HCT116 (cell line): ENCODE results near the gene LDHAL6B. TPM values are rescaled to one million over a fixed set of nuclear protein-coding genes. Genes with fewer than 3 reads are reported as not detected.

ENCODE experiments used
- ATAC-seq: fragments of 200-7000 bp; cut with Tn5 transposase; 2 replicates; pipeline ENCODE4 v1.9.1; 2020; ENCODE audit warnings: mild to moderate bottlenecking, moderate library complexity
- BruUV-seq: library from RNA; stranded (reverse); fragments of 400-500 nt; replicated peaks from 2 replicates; lab custom pipeline; 2021; lab: Mats Ljungman, UMichigan
- CTCF ChIA-PET: fragments of 300-600 bp; sonication (Branson Sonifier 250); formaldehyde crosslinking; loops from one replicate; lab custom pipeline; 2021; ENCODE audit warnings: antibody characterized with exemption; lab: Charles Lee
- POLR2A ChIA-PET: fragments of 300-600, 350-600 bp; sonication (Branson Sonifier 250); formaldehyde crosslinking; loops from one replicate; lab custom pipeline; 2021; ENCODE audit warnings: antibody characterized with exemption; lab: Charles Lee
- RAD21 ChIA-PET, 2 experiments: fragments of 300-600 bp; sonication (Branson Sonifier 250); formaldehyde crosslinking; loops; one replicate each; lab custom pipeline; 2023; ENCODE audit warnings: low total read pairs in 2 of 2; ENCODE audit not compliant: uncharacterized antibody in 2 of 2, unreplicated experiment in 2 of 2, low non-redundant PET in 1 of 2; lab: Charles Lee
- DNase-seq: peaks from one replicate; pipeline ENCODE4 v3.0.0-alpha.2; 2010; ENCODE audit warnings: low read depth, low spot score
- H2AFZ ChIP-seq: fragments of 200-600 bp; shearing (Covaris generic), sonication (generic); 2 replicates; pipeline ENCODE4 v1.6.1; 2017; ENCODE audit warnings: low read depth, mixed run types, mixed read lengths, antibody characterized with exemption, low read length; ENCODE audit not compliant: poor library complexity, severe bottlenecking
- H3K27ac ChIP-seq: 2 replicates; pipeline ENCODE4 v1.5.1; 2012; ENCODE audit warnings: low read depth, low read length
- H3K27me3 ChIP-seq: fragments of 200-600 bp; sonication (generic); 2 replicates; pipeline ENCODE4 v1.6.1; 2016; ENCODE audit warnings: mixed run types, low read length, mixed read lengths; ENCODE audit not compliant: insufficient read depth
- H3K36me3 ChIP-seq, 2 experiments: fragments of 200-500 bp in 1 of 2; fragments of 200-600 bp in 1 of 2; sonication (Bioruptor generic) in 1 of 2; sonication (generic) in 1 of 2; 2 replicates each; pipeline versions ENCODE4 v1.5.1 to v1.6.1; 2014 to 2016; ENCODE audit warnings: low read length in 2 of 2, inconsistent platforms in 1 of 2, mixed read lengths in 1 of 2, mixed run types in 1 of 2; ENCODE audit not compliant: insufficient read depth in 2 of 2, control insufficient read depth in 1 of 2
- H3K4me1 ChIP-seq, 2 experiments: fragments of 200-600 bp in 1 of 2; sonication (generic) in 1 of 2; 2 replicates each; pipeline versions ENCODE4 v1.5.1 to v1.6.1; 2012 to 2017; ENCODE audit warnings: low read length in 2 of 2, inconsistent platforms in 1 of 2, mild to moderate bottlenecking in 1 of 2, mixed read lengths in 1 of 2, mixed run types in 1 of 2, moderate library complexity in 1 of 2; ENCODE audit not compliant: insufficient read depth in 2 of 2, control insufficient read depth in 1 of 2
- H3K4me2 ChIP-seq: fragments of 200-600 bp; sonication (generic); 2 replicates; pipeline ENCODE4 v1.6.1; 2017; ENCODE audit warnings: mixed run types, low read length, mixed read lengths
- H3K4me3 ChIP-seq, 2 experiments: fragments of 200-600 bp in 1 of 2; sonication (generic) in 1 of 2; replicated peaks in 1 of 2; 2 replicates each; pipeline ENCODE4 v1.5.1; 2011 to 2016; ENCODE audit warnings: low read length in 2 of 2, control low read depth in 1 of 2, low read depth in 1 of 2, mild to moderate bottlenecking in 1 of 2, mixed read lengths in 1 of 2, mixed run types in 1 of 2
- H3K79me2 ChIP-seq: fragments of 200-600 bp; sonication (generic); 2 replicates; pipeline ENCODE4 v1.6.1; 2017; ENCODE audit warnings: mild to moderate bottlenecking, mixed run types, low read length, moderate library complexity, mixed read lengths; ENCODE audit not compliant: insufficient read depth
- H3K9ac ChIP-seq: fragments of 200-600 bp; sonication (generic); 2 replicates; pipeline ENCODE4 v1.6.1; 2016; ENCODE audit warnings: low read length, mixed read lengths
- H3K9me2 ChIP-seq: fragments of 200-600 bp; sonication (generic), shearing (Covaris generic); 2 replicates; pipeline ENCODE4 v1.6.1; 2017; ENCODE audit warnings: mixed run types, mild to moderate bottlenecking, moderate library complexity; ENCODE audit not compliant: insufficient read depth
- H3K9me3 ChIP-seq, 2 experiments: fragments of 200-500 bp in 1 of 2; fragments of 200-600 bp in 1 of 2; sonication (Bioruptor generic) in 1 of 2; sonication (generic) in 1 of 2; 2 replicates each; pipeline ENCODE4 v1.6.1; 2014 to 2017; ENCODE audit warnings: low read length in 2 of 2, mixed read lengths in 2 of 2, inconsistent platforms in 1 of 2, low read depth in 1 of 2, mild to moderate bottlenecking in 1 of 2, mixed run types in 1 of 2, moderate library complexity in 1 of 2; ENCODE audit not compliant: control insufficient read depth in 1 of 2, insufficient read depth in 1 of 2
- H4K20me1 ChIP-seq: fragments of 200-600 bp; sonication (generic), shearing (Covaris generic); 2 replicates; pipeline ENCODE4 v1.6.1; 2017; ENCODE audit warnings: mixed run types, mild to moderate bottlenecking, moderate library complexity; ENCODE audit not compliant: insufficient read depth
- CBX3 ChIP-seq: IDR thresholded peaks from 2 replicates; pipeline ENCODE4 v1.6.1; 2012; ENCODE audit warnings: low read depth
- CEBPB ChIP-seq: IDR thresholded peaks from 2 replicates; pipeline ENCODE4 v1.6.1; 2012; ENCODE audit warnings: low read depth
- EGR1 ChIP-seq: IDR thresholded peaks from 2 replicates; pipeline ENCODE4 v1.6.1; 2012; ENCODE audit warnings: low read depth
- EZH2 ChIP-seq: fragments of 200-600 bp; sonication (generic); IDR thresholded peaks from 2 replicates; pipeline ENCODE4 v1.6.1; 2017; ENCODE audit warnings: antibody characterized with exemption, mixed run types
- EZH2phosphoT487 ChIP-seq: fragments of 200-600 bp; IDR thresholded peaks from 2 replicates; pipeline ENCODE4 v1.6.1; 2018; ENCODE audit warnings: antibody characterized with exemption, borderline replicate concordance
- JUND ChIP-seq: IDR thresholded peaks from 2 replicates; pipeline ENCODE4 v1.6.1; 2012
- POLR2AphosphoS5 ChIP-seq: IDR thresholded peaks from 2 replicates; pipeline ENCODE4 v1.6.1; 2011; ENCODE audit warnings: mild to moderate bottlenecking, low read depth, low read length, moderate library complexity
- RAD21 ChIP-seq: IDR thresholded peaks from 2 replicates; pipeline ENCODE4 v1.6.1; 2012; ENCODE audit warnings: low read depth, mild to moderate bottlenecking
- SIN3A ChIP-seq: IDR thresholded peaks from 2 replicates; pipeline ENCODE4 v1.6.1; 2012; ENCODE audit warnings: low read depth
- SP1 ChIP-seq: IDR thresholded peaks from 2 replicates; pipeline ENCODE4 v1.6.1; 2012; ENCODE audit warnings: low read depth
- SRF ChIP-seq: IDR thresholded peaks from 2 replicates; pipeline ENCODE4 v1.6.1; 2012; ENCODE audit warnings: low read depth
- YY1 ChIP-seq: IDR thresholded peaks from 2 replicates; pipeline ENCODE4 v1.6.1; 2011; ENCODE audit warnings: low read length, low read depth, moderate library complexity, mild to moderate bottlenecking; ENCODE audit not compliant: insufficient replicate concordance; ENCODE audit errors: extremely low read depth
- ZFX ChIP-seq: fragments of 450-650 bp; IDR thresholded peaks from 2 replicates; pipeline ENCODE4 v1.6.1; 2017
- ZNF274 ChIP-seq: fragments of 200-500 bp; sonication (Bioruptor generic); IDR thresholded peaks from 2 replicates; pipeline ENCODE4 v1.6.1; 2014; ENCODE audit warnings: mild to moderate bottlenecking, low read depth, low read length, inconsistent platforms
- intact Hi-C: fragments of 100-400 bp; cut with micrococcal nuclease; formaldehyde crosslinking; loops from 2 replicates; pipeline ENCODE4 v1.10.0; 2022
- total RNA-seq: library from RNA; stranded (reverse); gene quantifications from one replicate; pipeline ENCODE4 v1.2.1, GENCODE V29; 2021; ENCODE audit not compliant: unreplicated experiment
- TF ChIP-seq, protein P1 (sequence below): IDR thresholded peaks from 2 replicates; pipeline ENCODE4 v1.6.1; 2011; ENCODE audit warnings: mild to moderate bottlenecking, low read length, moderate library complexity; ENCODE audit not compliant: insufficient replicate concordance; ENCODE audit errors: extremely low read depth
- TF ChIP-seq, protein P2 (sequence below): IDR thresholded peaks from 2 replicates; pipeline ENCODE4 v1.6.1; 2012
- TF ChIP-seq, protein P3 (sequence below): IDR thresholded peaks from 2 replicates; pipeline ENCODE4 v1.6.1; 2012
- TF ChIP-seq, protein P4 (sequence below), 3 experiments: fragments of 200-600 bp in 1 of 3; sonication (generic) in 1 of 3; IDR thresholded peaks in 2 of 3; conservative IDR thresholded peaks in 1 of 3; 2 replicates each; pipeline ENCODE4 v1.5.1; 2012 to 2017; ENCODE audit warnings: low read depth in 2 of 3, low read length in 2 of 3, antibody characterized with exemption in 1 of 3, borderline replicate concordance in 1 of 3, control low read depth in 1 of 3, mild to moderate bottlenecking in 1 of 3, mixed read lengths in 1 of 3, mixed run types in 1 of 3, moderate library complexity in 1 of 3; ENCODE audit not compliant: insufficient read depth in 1 of 3

LDHAL6B gene
- total RNA-seq, 1 experiment from 2014 or later, result not detected

DNA sequence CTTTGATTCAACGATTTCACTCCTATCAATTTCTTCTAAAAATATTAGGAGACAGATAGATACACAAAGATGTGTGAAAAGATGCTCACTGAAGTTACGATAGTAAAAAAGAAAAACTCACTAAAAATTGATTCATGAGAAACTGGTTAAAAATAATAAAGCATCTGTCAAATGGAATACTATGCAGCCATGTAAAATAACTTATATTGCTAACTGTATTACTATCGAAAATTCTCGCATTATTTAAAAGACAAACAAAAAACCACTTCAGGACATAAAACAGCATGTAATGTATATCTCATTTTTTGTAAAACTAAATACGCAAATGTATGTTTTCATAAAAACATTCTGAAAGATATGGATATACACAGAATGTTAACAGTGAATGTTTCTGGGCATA is 33.4 kb upstream of the LDHAL6B start:
- intact Hi-C loops, result loop anchor here (10.0 kb wide), 1 partner anchor 202 kb away; the partner anchor contains the start of gene MYO1E
- RAD21 ChIA-PET, result no interaction called here
- TF ChIP-seq JUND (no peak), CEBPB (no peak), YY1 (no peak), ZNF274 (no peak), CBX3 (no peak), EZH2 (no peak), EGR1 (no peak), SP1 (no peak), POLR2AphosphoS5 (no peak), ZFX (no peak), SRF (no peak), SIN3A (no peak), EZH2phosphoT487 (no peak), RAD21 (no peak)
- TF ChIP-seq, protein P1, sequence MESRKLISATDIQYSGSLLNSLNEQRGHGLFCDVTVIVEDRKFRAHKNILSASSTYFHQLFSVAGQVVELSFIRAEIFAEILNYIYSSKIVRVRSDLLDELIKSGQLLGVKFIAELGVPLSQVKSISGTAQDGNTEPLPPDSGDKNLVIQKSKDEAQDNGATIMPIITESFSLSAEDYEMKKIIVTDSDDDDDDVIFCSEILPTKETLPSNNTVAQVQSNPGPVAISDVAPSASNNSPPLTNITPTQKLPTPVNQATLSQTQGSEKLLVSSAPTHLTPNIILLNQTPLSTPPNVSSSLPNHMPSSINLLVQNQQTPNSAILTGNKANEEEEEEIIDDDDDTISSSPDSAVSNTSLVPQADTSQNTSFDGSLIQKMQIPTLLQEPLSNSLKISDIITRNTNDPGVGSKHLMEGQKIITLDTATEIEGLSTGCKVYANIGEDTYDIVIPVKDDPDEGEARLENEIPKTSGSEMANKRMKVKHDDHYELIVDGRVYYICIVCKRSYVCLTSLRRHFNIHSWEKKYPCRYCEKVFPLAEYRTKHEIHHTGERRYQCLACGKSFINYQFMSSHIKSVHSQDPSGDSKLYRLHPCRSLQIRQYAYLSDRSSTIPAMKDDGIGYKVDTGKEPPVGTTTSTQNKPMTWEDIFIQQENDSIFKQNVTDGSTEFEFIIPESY, result no peak
- TF ChIP-seq, protein P2, sequence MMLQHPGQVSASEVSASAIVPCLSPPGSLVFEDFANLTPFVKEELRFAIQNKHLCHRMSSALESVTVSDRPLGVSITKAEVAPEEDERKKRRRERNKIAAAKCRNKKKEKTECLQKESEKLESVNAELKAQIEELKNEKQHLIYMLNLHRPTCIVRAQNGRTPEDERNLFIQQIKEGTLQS, result no peak
- TF ChIP-seq, protein P3, sequence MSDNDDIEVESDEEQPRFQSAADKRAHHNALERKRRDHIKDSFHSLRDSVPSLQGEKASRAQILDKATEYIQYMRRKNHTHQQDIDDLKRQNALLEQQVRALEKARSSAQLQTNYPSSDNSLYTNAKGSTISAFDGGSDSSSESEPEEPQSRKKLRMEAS, result no peak
- TF ChIP-seq, protein P4, sequence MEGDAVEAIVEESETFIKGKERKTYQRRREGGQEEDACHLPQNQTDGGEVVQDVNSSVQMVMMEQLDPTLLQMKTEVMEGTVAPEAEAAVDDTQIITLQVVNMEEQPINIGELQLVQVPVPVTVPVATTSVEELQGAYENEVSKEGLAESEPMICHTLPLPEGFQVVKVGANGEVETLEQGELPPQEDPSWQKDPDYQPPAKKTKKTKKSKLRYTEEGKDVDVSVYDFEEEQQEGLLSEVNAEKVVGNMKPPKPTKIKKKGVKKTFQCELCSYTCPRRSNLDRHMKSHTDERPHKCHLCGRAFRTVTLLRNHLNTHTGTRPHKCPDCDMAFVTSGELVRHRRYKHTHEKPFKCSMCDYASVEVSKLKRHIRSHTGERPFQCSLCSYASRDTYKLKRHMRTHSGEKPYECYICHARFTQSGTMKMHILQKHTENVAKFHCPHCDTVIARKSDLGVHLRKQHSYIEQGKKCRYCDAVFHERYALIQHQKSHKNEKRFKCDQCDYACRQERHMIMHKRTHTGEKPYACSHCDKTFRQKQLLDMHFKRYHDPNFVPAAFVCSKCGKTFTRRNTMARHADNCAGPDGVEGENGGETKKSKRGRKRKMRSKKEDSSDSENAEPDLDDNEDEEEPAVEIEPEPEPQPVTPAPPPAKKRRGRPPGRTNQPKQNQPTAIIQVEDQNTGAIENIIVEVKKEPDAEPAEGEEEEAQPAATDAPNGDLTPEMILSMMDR (IDR thresholded peaks at IDR 0.05 in 2 of 3, conservative IDR thresholded peaks at IDR 0.05 in 1 of 3; ENCODE audit: borderline replicate concordance in 1 of 3, insufficient read depth in 1 of 3, low read depth in 2 of 3, low read length in 2 of 3), result no peak
- H3K36me3 ChIP-seq, result peaks cover 12 to 23% of the 10 kb centered on the region in 2 experiments; a peak in 2 of 4 replicates
- H3K27me3 ChIP-seq, result no peaks in the 10 kb centered on the region
- no peak overlapping the region for H3K4me2 ChIP-seq
- no peak overlapping the region for H3K4me3 ChIP-seq
- no peaks in the 10 kb centered on the region for H3K79me2 ChIP-seq
- no peaks in the 10 kb centered on the region for H3K9me3 ChIP-seq
- no TSS peak for BruUV-seq
- CTCF ChIA-PET, result interaction anchor here (1.0 to 1.9 kb wide), 3 partner anchors 11 to 356 kb away, joined by 3 to 5 read pairs (median 3); partner anchors contain the start of gene MYO1E
- no peak for ATAC-seq
- no peak for DNase-seq
- no peaks in the 10 kb centered on the region for H4K20me1 ChIP-seq
- H3K4me1 ChIP-seq, result peaks cover 17 to 37% of the 10 kb centered on the region in 2 experiments
- H3K27ac ChIP-seq, result no peak overlapping the region
- POLR2A ChIA-PET, result no interaction called here
- H3K9ac ChIP-seq, result no peak overlapping the region
- H3K9me2 ChIP-seq, result no peaks in the 10 kb centered on the region
- no peak overlapping the region for H2AFZ ChIP-seq
